WI38 (cell line): ENCODE results near the gene AFP.

Experiments
- H3K4me3 ChIP-seq: 2 replicates; pipeline ENCODE4 v1.5.1; 2011; ENCODE audit warnings: low read depth, mild to moderate bottlenecking, control low read depth, low read length
- TF ChIP-seq, protein P1 (sequence below): IDR thresholded peaks from 2 replicates; pipeline ENCODE4 v1.5.1; 2012; ENCODE audit warnings: low read depth, mild to moderate bottlenecking, control low read depth, low read length

The AFP gene

DNA sequence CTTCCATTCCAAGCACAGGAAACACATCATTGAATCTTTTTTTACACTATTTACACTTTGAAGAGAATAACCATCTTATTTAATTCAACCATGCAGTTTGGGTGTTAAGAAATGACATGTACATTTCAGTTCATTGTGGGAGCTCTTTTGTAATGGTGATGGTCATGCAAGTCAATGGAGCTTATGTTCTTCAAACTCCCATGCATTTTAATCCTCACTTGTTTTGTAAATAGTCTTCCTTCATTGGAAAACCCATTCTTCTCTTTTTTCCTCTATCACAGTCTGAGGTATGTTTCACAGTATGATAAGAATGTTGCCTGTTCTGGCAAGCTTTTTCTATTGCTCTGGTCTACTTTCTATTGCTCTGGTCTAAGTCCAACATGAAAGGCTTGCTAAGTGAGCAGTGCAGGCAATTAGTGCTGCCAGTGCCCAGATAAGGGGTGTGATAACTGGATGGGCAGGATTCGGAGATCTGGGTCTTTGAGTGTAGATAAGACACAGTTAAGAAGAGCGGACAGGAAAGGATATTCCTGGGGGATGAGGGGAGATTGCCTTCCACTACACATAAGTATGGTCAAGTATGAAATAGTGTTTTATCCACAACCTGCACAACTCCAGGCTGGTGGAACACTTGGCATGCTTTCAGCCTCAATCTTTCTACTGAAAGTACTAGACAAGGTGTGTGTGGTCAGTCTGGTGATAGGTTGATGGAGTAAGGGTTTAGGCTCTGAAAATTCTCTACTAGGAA, 17.1 kb downstream of the AFP start:
- no peak overlapping the region for H3K4me3 ChIP-seq
- TF ChIP-seq, protein P1, sequence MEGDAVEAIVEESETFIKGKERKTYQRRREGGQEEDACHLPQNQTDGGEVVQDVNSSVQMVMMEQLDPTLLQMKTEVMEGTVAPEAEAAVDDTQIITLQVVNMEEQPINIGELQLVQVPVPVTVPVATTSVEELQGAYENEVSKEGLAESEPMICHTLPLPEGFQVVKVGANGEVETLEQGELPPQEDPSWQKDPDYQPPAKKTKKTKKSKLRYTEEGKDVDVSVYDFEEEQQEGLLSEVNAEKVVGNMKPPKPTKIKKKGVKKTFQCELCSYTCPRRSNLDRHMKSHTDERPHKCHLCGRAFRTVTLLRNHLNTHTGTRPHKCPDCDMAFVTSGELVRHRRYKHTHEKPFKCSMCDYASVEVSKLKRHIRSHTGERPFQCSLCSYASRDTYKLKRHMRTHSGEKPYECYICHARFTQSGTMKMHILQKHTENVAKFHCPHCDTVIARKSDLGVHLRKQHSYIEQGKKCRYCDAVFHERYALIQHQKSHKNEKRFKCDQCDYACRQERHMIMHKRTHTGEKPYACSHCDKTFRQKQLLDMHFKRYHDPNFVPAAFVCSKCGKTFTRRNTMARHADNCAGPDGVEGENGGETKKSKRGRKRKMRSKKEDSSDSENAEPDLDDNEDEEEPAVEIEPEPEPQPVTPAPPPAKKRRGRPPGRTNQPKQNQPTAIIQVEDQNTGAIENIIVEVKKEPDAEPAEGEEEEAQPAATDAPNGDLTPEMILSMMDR: no peak

GRCh38 chr4:73453701-73454005, 17.6 kb downstream of the AFP start:
- H3K4me3 ChIP-seq: no peak overlapping the region
- TF ChIP-seq, protein P1: no peak

DNA sequence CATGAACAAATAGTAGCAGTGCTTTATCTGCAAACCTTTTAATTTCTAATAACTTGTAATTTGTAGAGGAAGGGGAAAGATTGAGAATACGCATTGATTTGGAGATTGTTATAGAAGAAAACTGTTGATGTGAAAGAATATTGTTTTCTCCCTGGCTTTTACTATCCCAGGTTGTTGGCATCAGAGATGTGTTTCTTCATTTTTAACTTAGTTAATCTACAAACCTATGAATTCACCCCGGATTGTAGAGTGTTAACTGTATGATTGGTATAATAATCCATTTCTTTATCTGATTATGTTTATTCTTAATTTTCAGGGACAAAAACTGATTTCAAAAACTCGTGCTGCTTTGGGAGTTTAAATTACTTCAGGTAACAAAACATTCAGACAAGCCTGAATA, 18.9 kb downstream of the AFP start:
- H3K4me3 ChIP-seq: no peak overlapping the region
- TF ChIP-seq, protein P1: no peak

DNA sequence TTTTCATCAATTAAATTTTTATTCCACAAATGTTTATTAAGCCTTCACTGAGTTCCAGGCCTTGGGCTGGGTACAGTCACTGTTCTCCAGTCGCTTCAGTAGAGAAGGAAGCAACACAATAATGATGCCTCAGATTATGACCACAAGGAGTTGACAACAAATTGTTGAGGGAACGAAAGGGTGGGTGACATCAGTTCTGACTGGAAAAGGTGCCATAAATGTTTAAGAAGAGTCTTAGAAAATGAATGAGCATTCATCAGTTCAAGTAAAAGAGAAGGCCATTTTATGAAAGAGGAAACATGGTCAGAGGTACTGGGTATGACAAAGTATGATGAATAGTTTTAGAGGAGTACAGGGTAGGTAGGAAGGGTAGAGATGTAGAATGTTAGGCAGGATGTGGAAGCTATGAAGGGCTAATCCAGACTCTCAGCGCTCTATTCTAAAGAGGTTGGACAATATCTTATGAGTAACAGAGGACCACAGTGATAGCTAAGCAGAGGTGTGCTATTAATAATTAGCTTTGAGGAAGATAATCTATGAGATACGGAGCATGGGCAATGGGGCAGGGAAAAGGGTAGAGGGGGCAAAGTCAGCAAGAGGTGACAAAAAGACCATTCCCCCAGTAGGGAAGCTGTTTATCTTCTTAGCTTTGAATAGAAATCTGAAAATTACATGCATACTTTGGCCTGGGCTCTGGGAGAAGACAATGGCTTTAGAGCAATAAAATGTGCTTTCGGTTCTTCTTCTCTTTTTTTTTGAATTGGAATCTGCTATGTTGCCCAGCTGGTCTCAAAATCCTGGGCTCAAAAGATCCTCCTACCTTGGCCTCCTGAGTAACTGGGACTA, 20.4 kb downstream of the AFP start:
- TF ChIP-seq, protein P1: no peak
- no peak overlapping the region for H3K4me3 ChIP-seq

DNA sequence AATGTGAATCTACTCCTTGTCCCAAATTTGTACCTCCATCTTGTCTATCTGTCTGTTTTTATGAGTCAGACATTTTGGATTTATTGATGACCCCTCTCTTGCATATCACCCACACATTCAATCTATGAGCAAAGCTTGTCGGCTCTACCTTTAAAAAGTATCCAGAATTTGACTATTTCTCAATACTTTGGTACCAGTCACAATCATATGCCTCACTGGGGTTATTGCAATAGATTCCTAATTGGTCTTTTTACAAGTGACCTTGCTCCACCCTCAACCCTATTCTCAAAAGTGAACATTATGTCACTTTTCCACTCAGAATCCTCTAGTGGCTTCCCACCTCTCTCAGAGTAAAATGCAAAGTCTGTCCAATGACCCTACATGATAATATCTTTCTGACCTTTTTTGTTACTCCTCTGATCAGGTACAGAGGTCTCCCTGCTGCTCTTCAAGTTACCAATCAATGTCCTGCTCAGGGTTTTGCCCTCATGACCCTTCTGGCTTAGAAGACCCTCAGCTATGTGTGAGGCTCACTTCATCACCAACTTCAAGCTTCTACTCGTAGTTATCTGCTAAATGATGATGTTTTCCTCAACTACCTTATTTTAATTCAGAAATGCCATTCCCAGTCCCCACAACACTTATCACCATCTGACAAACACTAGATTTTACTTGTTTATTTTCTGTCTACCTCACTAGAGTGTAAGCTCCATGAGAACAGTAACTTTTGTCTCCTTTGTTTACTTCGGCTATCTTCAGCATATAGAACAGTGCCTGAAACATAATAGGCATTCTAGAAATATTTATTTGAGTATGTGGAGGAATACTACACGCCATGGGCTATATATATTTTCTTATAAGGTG, 22.4 kb downstream of the AFP start:
- no peak overlapping the region for H3K4me3 ChIP-seq
- TF ChIP-seq, protein P1: no peak

DNA sequence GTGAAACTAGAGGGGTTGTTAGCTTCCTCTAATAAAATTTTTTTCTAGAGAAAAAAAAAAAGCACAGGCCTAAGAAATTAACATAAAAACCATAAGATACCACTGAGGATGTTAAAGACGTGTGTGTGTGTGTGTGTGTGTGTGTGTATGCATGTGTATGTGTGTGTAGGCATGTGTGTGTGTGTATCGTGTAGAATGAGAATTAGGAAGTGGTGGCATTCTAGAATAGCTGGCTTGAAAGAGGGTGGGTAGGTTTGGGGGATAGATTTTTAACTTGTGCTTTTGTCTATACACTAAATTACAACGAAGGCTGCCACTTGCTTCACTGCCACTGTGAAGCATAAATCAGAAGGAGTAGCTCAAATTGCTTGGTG, 23.0 kb downstream of the AFP start:
- H3K4me3 ChIP-seq: no peak overlapping the region
- TF ChIP-seq, protein P1: no peak
